Measurements from ENCODE around the gene TIMM21. TPM values are rescaled to one million over a fixed set of nuclear protein-coding genes. Genes with fewer than 3 reads are reported as not detected.
A peak's percentile ranks its signal among the peaks of the same experiment; 100 is the strongest.

TIMM21 gene
- total and polyA plus RNA-seq, 3 donors from 2014 or later: 27.8 to 34.3 (median 33.0) TPM

- Histone ChIP-seq H3K9me3 (no peaks in the 10 kb centered on the region), H3K36me3 (ENCODE audit: low read depth, missing control alignments) (no peaks in the 10 kb centered on the region), H3K27me3 (no peaks in the 10 kb centered on the region), H3K4me1 (no peaks in the 10 kb centered on the region), H3K27ac (no peak overlapping the region), H3K4me3 (no peak overlapping the region)
- DNase-seq: no peak
- TF ChIP-seq POLR2A (IDR thresholded peaks at IDR 0.05): no peak
- no peak for TF ChIP-seq CTCF (IDR thresholded peaks at IDR 0.05)
- intact Hi-C loops (cut with DNase I; ENCODE audit: low total_unique reads): no loop called here
- WGBS, 2 donors: 48 to 64% methylated on average over 12 of the region's 12 CpGs
Measured at GRCh38 chr18:74171910-74172606, 23.7 kb downstream of the TIMM21 start.

GRCh38 chr18:74172697-74173433, 24.5 kb downstream of the TIMM21 start:
- intact Hi-C loops (cut with DNase I; ENCODE audit: low total_unique reads): no loop called here
- Histone ChIP-seq H3K27me3 (no peaks in the 10 kb centered on the region), H3K36me3 (ENCODE audit: low read depth, missing control alignments) (no peaks in the 10 kb centered on the region), H3K4me3 (peak overlapping the region; percentile 29 to 34), H3K9me3 (no peaks in the 10 kb centered on the region), H3K4me1 (no peaks in the 10 kb centered on the region), H3K27ac (no peak overlapping the region)
- TF ChIP-seq CTCF (IDR thresholded peaks at IDR 0.05) (no peak), POLR2A (IDR thresholded peaks at IDR 0.05) (no peak)
- 61 to 74% methylated on average over 27 of the region's 27 CpGs for WGBS, 2 donors
- no peak for DNase-seq

- 68 to 81% methylated on average over 3 to 11 of the region's 11 CpGs for WGBS, 2 donors
Measured at GRCh38 chr18:74173434-74173750, 25.1 kb downstream of the TIMM21 start.

GRCh38 chr18:74175658-74176057, 27.3 kb downstream of the TIMM21 start:
- TF ChIP-seq POLR2A (IDR thresholded peaks at IDR 0.05) (no peak), CTCF (IDR thresholded peaks at IDR 0.05) (no peak)
- no peak for DNase-seq
- intact Hi-C loops (cut with DNase I; ENCODE audit: low total_unique reads): no loop called here
- H3K4me1 ChIP-seq: no peaks in the 10 kb centered on the region
- H3K4me3 ChIP-seq: no peak overlapping the region
- WGBS, 2 donors: 69 to 70% methylated on average over 6 of the region's 6 CpGs
- H3K36me3 ChIP-seq (ENCODE audit: low read depth, missing control alignments): no peaks in the 10 kb centered on the region
- H3K9me3 ChIP-seq: no peaks in the 10 kb centered on the region
- H3K27ac ChIP-seq: no peak overlapping the region
- no peaks in the 10 kb centered on the region for H3K27me3 ChIP-seq

More at GRCh38 chr18:74173434-74173750, 25.1 kb downstream of the TIMM21 start:
- no peak for DNase-seq
- Histone ChIP-seq H3K27ac (no peak overlapping the region), H3K4me3 (peak overlapping the region; percentile 29 to 34), H3K36me3 (ENCODE audit: low read depth, missing control alignments) (no peaks in the 10 kb centered on the region), H3K9me3 (no peaks in the 10 kb centered on the region), H3K4me1 (no peaks in the 10 kb centered on the region), H3K27me3 (no peaks in the 10 kb centered on the region)
- intact Hi-C loops (cut with DNase I; ENCODE audit: low total_unique reads): no loop called here
- no peak for TF ChIP-seq CTCF (IDR thresholded peaks at IDR 0.05)
- TF ChIP-seq POLR2A (IDR thresholded peaks at IDR 0.05): no peak
